GM21367 (cell line): ENCODE measurements around the gene JAKMIP2.

Experiments
- ATAC-seq: cut with Tn5 transposase; IDR thresholded peaks from one replicate; pipeline ENCODE4 v1.9.1; 2021; ENCODE audit not compliant: unreplicated experiment

JAKMIP2 gene

DNA sequence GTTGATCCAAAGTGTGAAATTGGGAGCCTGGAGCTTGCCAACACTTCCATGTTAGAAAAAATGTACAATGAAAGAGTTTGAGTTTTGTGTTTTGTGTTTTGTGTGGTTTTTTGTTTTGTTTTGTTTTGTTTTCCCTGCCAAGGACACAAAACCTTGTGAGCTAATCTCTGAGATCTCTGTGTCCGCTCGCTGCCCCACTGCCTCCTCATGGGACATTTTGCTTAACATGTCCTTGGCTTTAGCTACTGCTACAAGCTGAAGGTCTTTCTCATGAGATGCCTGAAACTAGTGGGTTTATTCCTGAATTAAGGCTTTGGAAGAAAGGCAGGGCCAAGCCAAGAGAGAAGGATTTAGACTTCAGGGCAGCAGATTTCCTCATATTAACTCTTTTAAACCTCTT is 7.3 kb upstream of the JAKMIP2 start:
- no peak for ATAC-seq

DNA sequence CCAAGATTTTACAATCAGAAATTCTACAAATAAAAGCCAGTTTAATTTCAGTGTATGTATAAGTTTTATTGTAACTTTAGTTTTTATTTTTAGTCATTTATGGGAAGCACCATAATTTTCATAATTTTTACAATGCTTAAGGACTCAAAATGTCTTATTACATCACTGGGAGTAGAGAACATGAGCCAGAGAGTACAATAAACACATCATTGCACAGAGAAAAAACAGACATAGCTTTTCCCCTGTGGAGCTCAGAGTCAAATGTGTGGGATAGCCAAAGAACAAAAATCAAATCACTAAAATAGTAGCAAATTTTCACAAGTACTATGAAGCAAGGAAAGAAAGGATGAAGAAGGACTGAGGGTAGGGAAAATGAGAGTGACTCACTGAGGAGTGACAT is 5.5 kb upstream of the JAKMIP2 start:
- no peak for ATAC-seq

DNA sequence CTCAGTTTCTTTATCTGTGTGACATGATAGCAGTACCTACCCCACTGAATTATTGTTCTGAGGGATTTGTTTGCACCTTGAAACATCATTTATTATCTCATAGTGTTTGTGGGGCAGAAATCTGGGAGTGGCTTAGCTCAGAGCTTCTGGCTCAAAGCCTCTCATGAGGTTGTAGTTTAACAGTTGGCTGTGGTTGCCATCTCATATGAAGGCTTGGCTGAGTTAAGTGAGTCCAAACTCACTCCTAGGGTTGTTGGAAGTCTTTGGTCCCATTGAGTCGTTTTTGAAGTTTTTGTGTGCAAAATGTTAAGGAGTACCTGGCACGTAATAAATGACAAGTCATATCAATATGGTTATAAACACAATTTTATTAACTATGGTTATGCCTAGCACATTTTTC is 3.6 kb upstream of the JAKMIP2 start:
- ATAC-seq: no peak

- no peak for ATAC-seq
Observed at GRCh38 chr5:147784146-147784987, 1.8 kb upstream of the JAKMIP2 start.

GRCh38 chr5:147780924-147781573 is 1.5 kb downstream of the JAKMIP2 start:
- ATAC-seq: no peak

DNA sequence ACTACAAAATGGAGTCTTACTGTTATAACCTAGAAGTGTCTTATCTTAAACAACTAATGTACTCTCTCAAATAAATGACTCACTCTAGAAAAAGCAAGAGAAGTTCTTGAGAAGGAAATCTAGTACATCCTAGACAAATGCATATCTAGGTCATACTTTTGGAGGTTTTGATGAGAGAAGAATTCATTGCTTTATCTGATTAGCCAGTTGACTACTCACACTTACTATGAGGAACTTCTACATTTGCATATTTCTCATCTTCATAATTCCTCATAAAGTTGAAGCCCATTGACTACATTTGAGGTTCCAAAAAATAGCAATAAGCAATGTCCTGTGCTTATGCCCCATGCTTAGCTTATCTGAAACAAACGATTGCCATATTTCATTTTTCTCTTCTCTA is 2.8 kb downstream of the JAKMIP2 start:
- no peak for ATAC-seq

- no peak for ATAC-seq
Observed at GRCh38 chr5:147776989-147777388, 5.5 kb downstream of the JAKMIP2 start.

DNA sequence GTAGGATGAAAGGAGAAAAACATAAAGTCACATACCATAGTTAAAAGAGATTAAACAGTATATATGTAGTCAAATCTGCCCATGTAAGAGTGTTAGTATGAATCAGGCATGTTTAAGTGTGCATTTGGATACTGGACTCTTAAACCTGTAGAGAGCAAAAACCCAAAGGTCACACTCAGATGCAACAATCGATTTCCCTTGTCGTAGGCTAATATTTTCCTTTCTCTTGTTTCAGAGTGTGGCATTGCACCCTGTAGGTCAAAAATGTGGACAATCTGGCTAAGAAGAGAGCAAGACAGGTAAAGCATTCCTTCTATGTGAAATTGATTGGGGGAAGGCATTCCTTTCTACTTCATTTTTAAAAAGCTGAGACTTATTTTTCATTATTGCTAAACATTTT is 8.9 kb downstream of the JAKMIP2 start:
- ATAC-seq: no peak

DNA sequence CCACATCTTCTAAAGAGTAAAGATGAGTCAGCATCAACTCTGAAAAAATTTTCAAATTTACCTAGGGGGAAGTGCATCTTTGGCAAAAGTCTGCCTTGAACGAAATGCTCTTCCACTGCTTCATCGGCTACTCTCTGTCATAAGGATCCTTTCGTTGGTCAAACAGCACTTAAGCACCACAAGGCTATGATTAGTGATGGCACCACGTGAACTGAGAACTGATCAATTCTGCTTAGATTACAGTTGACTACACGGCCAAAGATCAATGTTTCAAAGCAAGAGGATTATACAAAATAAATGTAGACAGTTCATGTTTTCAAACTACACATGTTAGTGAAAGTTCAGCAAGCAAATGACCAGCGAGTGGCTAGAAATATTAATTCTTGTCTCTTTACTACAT is 9.4 kb downstream of the JAKMIP2 start:
- ATAC-seq: no peak

DNA sequence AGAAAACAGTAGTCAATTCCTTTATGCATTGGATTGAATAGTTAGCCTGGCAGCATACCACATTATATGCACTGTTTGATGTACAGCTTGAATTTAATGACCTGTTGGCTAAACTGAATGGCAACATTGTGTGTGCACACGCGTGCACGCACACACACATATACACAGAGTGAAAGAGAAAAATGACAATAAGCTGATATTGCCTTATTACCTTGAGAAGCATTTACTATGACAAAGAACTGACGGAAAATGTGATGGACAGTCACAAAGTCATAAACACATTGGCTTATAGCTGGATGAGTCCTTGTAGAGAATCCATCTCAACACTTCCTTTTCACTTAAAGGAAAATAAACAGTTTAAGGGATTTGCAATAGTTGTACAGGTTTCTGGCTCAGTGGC is 15.5 kb downstream of the JAKMIP2 start:
- ATAC-seq: no peak

GRCh38 chr5:147763791-147764525 is 18.6 kb downstream of the JAKMIP2 start:
- no peak for ATAC-seq

- ATAC-seq: no peak
Observed at GRCh38 chr5:147760086-147760875, 22.2 kb downstream of the JAKMIP2 start.

GRCh38 chr5:147759441-147759840 is 23.1 kb downstream of the JAKMIP2 start:
- ATAC-seq: no peak

DNA sequence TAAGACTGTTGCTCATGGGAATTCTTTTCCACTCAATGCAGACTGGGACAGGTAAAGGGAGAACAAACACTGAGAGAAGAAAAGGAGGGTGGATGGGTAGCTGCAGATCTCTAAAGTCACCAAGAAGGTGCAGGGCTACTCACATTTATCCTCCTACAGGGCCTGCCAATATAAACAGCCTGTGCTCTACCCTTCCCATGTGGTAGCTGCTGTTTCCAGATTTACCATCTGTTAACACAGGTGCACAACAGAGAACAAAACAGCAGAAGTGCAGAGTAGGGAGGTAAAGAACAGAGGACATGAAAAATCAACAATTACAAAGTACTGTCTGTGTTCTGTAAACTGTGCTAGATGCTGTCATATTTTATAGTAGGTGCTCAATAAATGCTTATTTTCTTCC is 26.0 kb downstream of the JAKMIP2 start:
- ATAC-seq: no peak

- ATAC-seq: no peak
Observed at GRCh38 chr5:147754372-147755122, 28.0 kb downstream of the JAKMIP2 start.

- no peak for ATAC-seq
Observed at GRCh38 chr5:147753765-147754164, 28.8 kb downstream of the JAKMIP2 start.

GRCh38 chr5:147752666-147753290 is 29.8 kb downstream of the JAKMIP2 start:
- no peak for ATAC-seq

DNA sequence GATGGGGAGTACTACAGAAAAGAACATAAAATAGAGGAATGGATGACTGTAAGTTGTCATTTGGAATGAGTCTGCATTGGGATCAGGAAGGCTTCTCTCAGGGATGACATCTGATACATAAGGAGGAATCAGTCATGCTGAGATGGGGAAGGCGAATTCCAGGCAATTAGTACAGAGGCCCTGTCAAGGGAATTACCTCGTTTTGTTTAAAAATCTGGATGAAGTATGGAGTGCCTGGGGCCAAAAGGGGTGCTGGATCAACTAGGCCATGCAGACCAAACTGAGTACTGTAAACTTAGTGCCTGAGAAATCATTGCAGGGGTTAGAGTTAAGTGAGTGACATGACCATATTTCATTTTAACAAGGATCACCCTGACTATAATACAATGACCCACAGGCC is 30.5 kb downstream of the JAKMIP2 start:
- no peak for ATAC-seq

DNA sequence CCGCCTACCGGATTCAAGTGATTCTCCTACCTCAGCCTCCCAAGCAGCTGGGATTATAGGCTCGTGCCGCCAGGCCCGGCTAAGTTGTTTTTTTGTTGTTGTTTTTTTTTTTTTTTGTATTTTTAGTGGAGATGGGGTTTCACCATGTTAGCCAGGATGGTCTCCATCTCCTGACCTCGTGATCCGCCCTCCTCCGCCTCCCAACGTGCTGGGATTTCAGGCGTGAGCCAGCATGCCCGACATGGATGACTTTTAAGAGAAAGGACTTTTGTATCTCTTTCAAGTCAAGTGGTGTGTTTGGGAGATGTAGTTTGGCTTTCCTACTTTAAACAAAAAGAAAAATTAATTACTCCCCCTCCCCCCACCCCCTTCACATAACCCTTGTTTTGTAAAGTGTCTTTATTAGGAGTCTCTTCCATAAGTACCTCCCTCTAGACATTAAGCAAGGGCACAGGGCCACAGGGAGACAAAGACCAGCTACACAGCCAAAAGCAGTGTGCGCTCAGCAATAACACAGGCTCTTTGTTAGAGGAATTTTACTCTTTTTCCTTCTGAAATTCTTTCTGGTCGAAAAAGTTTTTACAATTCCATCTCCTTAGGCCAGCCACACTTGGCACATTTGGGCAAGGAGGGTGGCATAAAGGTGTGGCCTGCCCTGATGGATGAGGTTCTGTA is 31.2 kb downstream of the JAKMIP2 start:
- ATAC-seq: no peak
